HCT116 (cell line): Measurements from ENCODE around the gene ESRP2. TPM values are rescaled to one million over a fixed set of nuclear protein-coding genes. Genes with fewer than 3 reads are reported as not detected.

Experiments
- ATAC-seq: fragments of 200-7000 bp; cut with Tn5 transposase; 2 replicates; pipeline ENCODE4 v1.9.1; 2020; ENCODE audit warnings: mild to moderate bottlenecking, moderate library complexity
- BruUV-seq: library from RNA; stranded (reverse); fragments of 400-500 nt; replicated peaks from 2 replicates; lab custom pipeline; 2021; lab: Mats Ljungman, UMichigan
- CTCF ChIA-PET: fragments of 300-600 bp; sonication (Branson Sonifier 250); formaldehyde crosslinking; loops from one replicate; lab custom pipeline; 2021; ENCODE audit warnings: antibody characterized with exemption; lab: Charles Lee
- POLR2A ChIA-PET: fragments of 300-600, 350-600 bp; sonication (Branson Sonifier 250); formaldehyde crosslinking; loops from one replicate; lab custom pipeline; 2021; ENCODE audit warnings: antibody characterized with exemption; lab: Charles Lee
- RAD21 ChIA-PET, 2 experiments: fragments of 300-600 bp; sonication (Branson Sonifier 250); formaldehyde crosslinking; loops; one replicate each; lab custom pipeline; 2023; ENCODE audit warnings: low total read pairs in 2 of 2; ENCODE audit not compliant: uncharacterized antibody in 2 of 2, unreplicated experiment in 2 of 2, low non-redundant PET in 1 of 2; lab: Charles Lee
- DNase-seq: peaks from one replicate; pipeline ENCODE4 v3.0.0-alpha.2; 2010; ENCODE audit warnings: low read depth, low spot score
- H2AFZ ChIP-seq: fragments of 200-600 bp; shearing (Covaris generic), sonication (generic); 2 replicates; pipeline ENCODE4 v1.6.1; 2017; ENCODE audit warnings: low read depth, mixed run types, mixed read lengths, antibody characterized with exemption, low read length; ENCODE audit not compliant: poor library complexity, severe bottlenecking
- H3K27ac ChIP-seq: 2 replicates; pipeline ENCODE4 v1.5.1; 2012; ENCODE audit warnings: low read depth, low read length
- H3K27me3 ChIP-seq: fragments of 200-600 bp; sonication (generic); 2 replicates; pipeline ENCODE4 v1.6.1; 2016; ENCODE audit warnings: mixed run types, low read length, mixed read lengths; ENCODE audit not compliant: insufficient read depth
- H3K36me3 ChIP-seq, 2 experiments: fragments of 200-500 bp in 1 of 2; fragments of 200-600 bp in 1 of 2; sonication (Bioruptor generic) in 1 of 2; sonication (generic) in 1 of 2; 2 replicates each; pipeline versions ENCODE4 v1.5.1 to v1.6.1; 2014 to 2016; ENCODE audit warnings: low read length in 2 of 2, inconsistent platforms in 1 of 2, mixed read lengths in 1 of 2, mixed run types in 1 of 2; ENCODE audit not compliant: insufficient read depth in 2 of 2, control insufficient read depth in 1 of 2
- H3K4me1 ChIP-seq, 2 experiments: fragments of 200-600 bp in 1 of 2; sonication (generic) in 1 of 2; 2 replicates each; pipeline versions ENCODE4 v1.5.1 to v1.6.1; 2012 to 2017; ENCODE audit warnings: low read length in 2 of 2, inconsistent platforms in 1 of 2, mild to moderate bottlenecking in 1 of 2, mixed read lengths in 1 of 2, mixed run types in 1 of 2, moderate library complexity in 1 of 2; ENCODE audit not compliant: insufficient read depth in 2 of 2, control insufficient read depth in 1 of 2
- H3K4me2 ChIP-seq: fragments of 200-600 bp; sonication (generic); 2 replicates; pipeline ENCODE4 v1.6.1; 2017; ENCODE audit warnings: mixed run types, low read length, mixed read lengths
- H3K4me3 ChIP-seq, 2 experiments: fragments of 200-600 bp in 1 of 2; sonication (generic) in 1 of 2; replicated peaks in 1 of 2; 2 replicates each; pipeline ENCODE4 v1.5.1; 2011 to 2016; ENCODE audit warnings: low read length in 2 of 2, control low read depth in 1 of 2, low read depth in 1 of 2, mild to moderate bottlenecking in 1 of 2, mixed read lengths in 1 of 2, mixed run types in 1 of 2
- H3K79me2 ChIP-seq: fragments of 200-600 bp; sonication (generic); 2 replicates; pipeline ENCODE4 v1.6.1; 2017; ENCODE audit warnings: mild to moderate bottlenecking, mixed run types, low read length, moderate library complexity, mixed read lengths; ENCODE audit not compliant: insufficient read depth
- H3K9ac ChIP-seq: fragments of 200-600 bp; sonication (generic); 2 replicates; pipeline ENCODE4 v1.6.1; 2016; ENCODE audit warnings: low read length, mixed read lengths
- H3K9me2 ChIP-seq: fragments of 200-600 bp; sonication (generic), shearing (Covaris generic); 2 replicates; pipeline ENCODE4 v1.6.1; 2017; ENCODE audit warnings: mixed run types, mild to moderate bottlenecking, moderate library complexity; ENCODE audit not compliant: insufficient read depth
- H3K9me3 ChIP-seq, 2 experiments: fragments of 200-500 bp in 1 of 2; fragments of 200-600 bp in 1 of 2; sonication (Bioruptor generic) in 1 of 2; sonication (generic) in 1 of 2; 2 replicates each; pipeline ENCODE4 v1.6.1; 2014 to 2017; ENCODE audit warnings: low read length in 2 of 2, mixed read lengths in 2 of 2, inconsistent platforms in 1 of 2, low read depth in 1 of 2, mild to moderate bottlenecking in 1 of 2, mixed run types in 1 of 2, moderate library complexity in 1 of 2; ENCODE audit not compliant: control insufficient read depth in 1 of 2, insufficient read depth in 1 of 2
- H4K20me1 ChIP-seq: fragments of 200-600 bp; sonication (generic), shearing (Covaris generic); 2 replicates; pipeline ENCODE4 v1.6.1; 2017; ENCODE audit warnings: mixed run types, mild to moderate bottlenecking, moderate library complexity; ENCODE audit not compliant: insufficient read depth
- CBX3 ChIP-seq: IDR thresholded peaks from 2 replicates; pipeline ENCODE4 v1.6.1; 2012; ENCODE audit warnings: low read depth
- CTCF ChIP-seq, 3 experiments: fragments of 200-600 bp in 1 of 3; sonication (generic) in 1 of 3; IDR thresholded peaks in 2 of 3; conservative IDR thresholded peaks in 1 of 3; 2 replicates each; pipeline ENCODE4 v1.5.1; 2012 to 2017; ENCODE audit warnings: low read depth in 2 of 3, low read length in 2 of 3, antibody characterized with exemption in 1 of 3, borderline replicate concordance in 1 of 3, control low read depth in 1 of 3, mild to moderate bottlenecking in 1 of 3, mixed read lengths in 1 of 3, mixed run types in 1 of 3, moderate library complexity in 1 of 3; ENCODE audit not compliant: insufficient read depth in 1 of 3
- EGR1 ChIP-seq: IDR thresholded peaks from 2 replicates; pipeline ENCODE4 v1.6.1; 2012; ENCODE audit warnings: low read depth
- ELF1 ChIP-seq: IDR thresholded peaks from 2 replicates; pipeline ENCODE4 v1.6.1; 2012; ENCODE audit warnings: low read depth, borderline replicate concordance
- FOSL1 ChIP-seq: IDR thresholded peaks from 2 replicates; pipeline ENCODE4 v1.6.1; 2012; ENCODE audit warnings: low read depth
- JUND ChIP-seq: IDR thresholded peaks from 2 replicates; pipeline ENCODE4 v1.6.1; 2012
- POLR2A ChIP-seq: IDR thresholded peaks from 2 replicates; pipeline ENCODE4 v1.7.0; 2011; ENCODE audit warnings: borderline replicate concordance; ENCODE audit not compliant: insufficient read depth, insufficient read length; ENCODE audit errors: extremely low read depth
- POLR2AphosphoS5 ChIP-seq: IDR thresholded peaks from 2 replicates; pipeline ENCODE4 v1.6.1; 2011; ENCODE audit warnings: mild to moderate bottlenecking, low read depth, low read length, moderate library complexity
- SIN3A ChIP-seq: IDR thresholded peaks from 2 replicates; pipeline ENCODE4 v1.6.1; 2012; ENCODE audit warnings: low read depth
- SP1 ChIP-seq: IDR thresholded peaks from 2 replicates; pipeline ENCODE4 v1.6.1; 2012; ENCODE audit warnings: low read depth
- ZBTB33 ChIP-seq: IDR thresholded peaks from 2 replicates; pipeline ENCODE4 v1.6.1; 2011; ENCODE audit warnings: mild to moderate bottlenecking, low read length, moderate library complexity; ENCODE audit not compliant: insufficient replicate concordance; ENCODE audit errors: extremely low read depth
- ZNF274 ChIP-seq: fragments of 200-500 bp; sonication (Bioruptor generic); IDR thresholded peaks from 2 replicates; pipeline ENCODE4 v1.6.1; 2014; ENCODE audit warnings: mild to moderate bottlenecking, low read depth, low read length, inconsistent platforms
- intact Hi-C: fragments of 100-400 bp; cut with micrococcal nuclease; formaldehyde crosslinking; loops from 2 replicates; pipeline ENCODE4 v1.10.0; 2022
- total RNA-seq: library from RNA; stranded (reverse); gene quantifications from one replicate; pipeline ENCODE4 v1.2.1, GENCODE V29; 2021; ENCODE audit not compliant: unreplicated experiment
- TF ChIP-seq, protein P1 (sequence below): IDR thresholded peaks from 2 replicates; pipeline ENCODE4 v1.6.1; 2012

The ESRP2 gene
- total RNA-seq, 1 experiment from 2014 or later, result 42.5 TPM

DNA sequence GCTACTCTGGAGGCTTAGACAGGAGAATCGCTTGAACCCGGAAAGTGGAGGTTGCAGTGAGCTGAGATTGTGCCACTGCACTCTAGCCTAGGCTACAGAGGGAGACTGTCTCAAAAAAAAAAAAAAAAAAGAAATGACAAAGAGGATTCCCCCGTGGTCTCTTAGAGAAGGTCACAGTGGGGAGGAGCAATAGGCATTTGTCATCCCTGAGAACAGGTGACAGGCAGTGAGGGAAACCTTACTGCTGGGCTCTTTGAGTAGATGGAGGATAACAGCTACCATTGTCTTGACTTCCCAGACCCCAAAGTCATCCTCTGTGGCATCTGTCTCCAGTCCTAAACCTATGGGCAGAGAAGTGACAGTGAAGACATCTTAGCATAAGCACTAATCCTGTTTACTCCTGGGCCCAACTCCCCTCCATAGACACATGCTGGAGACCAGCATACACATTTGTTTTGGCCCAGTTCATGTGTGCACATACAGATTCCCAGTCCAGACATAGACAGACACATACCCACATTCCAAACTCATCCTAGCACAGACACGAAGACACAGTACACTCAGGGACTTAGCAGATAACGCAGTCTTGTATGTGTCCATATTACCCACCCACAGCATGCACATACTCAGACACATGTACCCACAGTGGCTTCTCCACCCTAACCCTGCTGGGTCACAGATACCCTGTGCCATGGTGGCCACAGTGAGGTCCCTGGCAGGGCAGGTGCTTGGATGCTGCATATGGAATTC, 2.7 kb downstream of the ESRP2 start (continued):
- TF ChIP-seq CTCF (IDR thresholded peaks at IDR 0.05 in 2 of 3, conservative IDR thresholded peaks at IDR 0.05 in 1 of 3; ENCODE audit: borderline replicate concordance in 1 of 3, insufficient read depth in 1 of 3, low read depth in 2 of 3, low read length in 2 of 3) (no peak), ZNF274 (no peak), POLR2A (no peak)

DNA sequence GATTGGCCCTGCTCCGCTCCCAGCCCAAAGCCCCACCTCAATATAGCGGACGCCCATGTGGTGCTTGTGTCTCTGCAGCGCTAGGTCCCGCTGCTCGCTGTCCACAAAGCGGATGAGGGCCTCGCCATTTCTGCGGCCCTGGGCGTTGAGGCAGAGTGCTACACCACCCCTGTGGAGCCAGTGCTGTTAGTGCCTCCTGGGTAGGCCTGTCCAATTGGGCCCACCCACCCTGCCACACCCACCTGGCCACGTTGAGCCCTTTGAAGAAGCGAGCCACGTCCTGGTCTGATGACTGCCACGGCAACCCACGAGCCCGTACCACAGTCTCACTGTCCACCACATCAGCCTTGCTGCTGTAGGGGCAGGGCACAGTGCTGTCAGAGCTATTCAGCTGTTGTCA, 3.6 kb downstream of the ESRP2 start:
- TF ChIP-seq CTCF (IDR thresholded peaks at IDR 0.05 in 2 of 3, conservative IDR thresholded peaks at IDR 0.05 in 1 of 3; ENCODE audit: borderline replicate concordance in 1 of 3, insufficient read depth in 1 of 3, low read depth in 2 of 3, low read length in 2 of 3) (no peak), EGR1 (no peak), CBX3 (no peak), SP1 (no peak), FOSL1 (no peak), POLR2A (no peak), SIN3A (no peak), JUND (no peak), ELF1 (no peak), ZBTB33 (no peak), POLR2AphosphoS5 (no peak)
- TF ChIP-seq, protein P1, sequence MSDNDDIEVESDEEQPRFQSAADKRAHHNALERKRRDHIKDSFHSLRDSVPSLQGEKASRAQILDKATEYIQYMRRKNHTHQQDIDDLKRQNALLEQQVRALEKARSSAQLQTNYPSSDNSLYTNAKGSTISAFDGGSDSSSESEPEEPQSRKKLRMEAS, result no peak
- DNase-seq, result no peak
- intact Hi-C loops, result loop anchor here (10.0 kb wide), 1 partner anchor 708 kb away; the partner anchor contains the start of gene RIPOR1
- ChIA-PET CTCF (no interaction called here), RAD21 (no interaction called here), POLR2A (no interaction called here)
- peaks cover 23 to 30% of the 10 kb centered on the region in 2 experiments for H3K4me1 ChIP-seq
- H3K36me3 ChIP-seq, result peaks cover 18 to 49% of the 10 kb centered on the region in 2 experiments; a peak in 3 of 4 replicates
- H4K20me1 ChIP-seq, result peaks cover 4% of the 10 kb centered on the region; the same call in 1 of the 2 replicates
- BruUV-seq, result no TSS peak
- no peak for ATAC-seq
- peaks cover 43% of the 10 kb centered on the region for H3K79me2 ChIP-seq
- no peaks in the 10 kb centered on the region for H3K9me2 ChIP-seq
- no peak overlapping the region for H2AFZ ChIP-seq
- H3K27ac ChIP-seq, result no peak overlapping the region
- H3K9ac ChIP-seq, result no peak overlapping the region
- H3K4me2 ChIP-seq, result no peak overlapping the region
- no peaks in the 10 kb centered on the region for H3K27me3 ChIP-seq
- no peak overlapping the region for H3K4me3 ChIP-seq
- no peaks in the 10 kb centered on the region for H3K9me3 ChIP-seq
